Vagina (tissue), 2 donors: ENCODE results near the gene PLD1.

Source experiments
- POLR2A ChIP-seq, 2 donors: fragments of 450-650 bp; IDR thresholded peaks; one replicate each; pipeline ENCODE4 v1.6.1; 2017; ENCODE audit warnings: antibody characterized with exemption in 2 of 2, mild to moderate bottlenecking in 2 of 2, moderate library complexity in 2 of 2
- TF ChIP-seq, protein P1 (sequence below), 3 experiments: fragments of 450-650 bp in 2 of 3; fragments of 200-600 bp in 1 of 3; sonication (generic) in 1 of 3; IDR thresholded peaks; one replicate each; pipeline ENCODE4 v1.5.1; 2017 to 2019; ENCODE audit warnings: antibody characterized with exemption in 3 of 3, mild to moderate bottlenecking in 2 of 3, moderate library complexity in 2 of 3

DNA sequence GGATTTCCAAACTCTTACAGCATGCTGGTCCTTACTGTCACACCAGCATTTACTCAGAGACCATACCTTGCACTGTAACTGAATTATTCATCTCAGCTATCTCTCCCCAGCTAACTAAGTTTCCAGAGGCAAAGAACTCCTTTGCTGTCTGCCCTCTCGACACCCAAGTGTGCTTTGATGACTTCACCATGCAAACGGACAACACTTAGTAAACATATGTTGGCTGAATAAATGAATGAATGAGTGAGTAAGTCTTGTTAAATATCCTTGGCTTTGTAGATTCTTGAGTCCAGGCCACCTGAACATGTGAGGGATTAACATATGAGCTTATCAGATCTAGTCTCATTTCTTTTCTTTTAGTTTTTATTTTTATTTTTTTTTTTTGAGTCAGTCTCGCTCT is 138.2 kb downstream of the PLD1 start:
- TF ChIP-seq, protein P1, sequence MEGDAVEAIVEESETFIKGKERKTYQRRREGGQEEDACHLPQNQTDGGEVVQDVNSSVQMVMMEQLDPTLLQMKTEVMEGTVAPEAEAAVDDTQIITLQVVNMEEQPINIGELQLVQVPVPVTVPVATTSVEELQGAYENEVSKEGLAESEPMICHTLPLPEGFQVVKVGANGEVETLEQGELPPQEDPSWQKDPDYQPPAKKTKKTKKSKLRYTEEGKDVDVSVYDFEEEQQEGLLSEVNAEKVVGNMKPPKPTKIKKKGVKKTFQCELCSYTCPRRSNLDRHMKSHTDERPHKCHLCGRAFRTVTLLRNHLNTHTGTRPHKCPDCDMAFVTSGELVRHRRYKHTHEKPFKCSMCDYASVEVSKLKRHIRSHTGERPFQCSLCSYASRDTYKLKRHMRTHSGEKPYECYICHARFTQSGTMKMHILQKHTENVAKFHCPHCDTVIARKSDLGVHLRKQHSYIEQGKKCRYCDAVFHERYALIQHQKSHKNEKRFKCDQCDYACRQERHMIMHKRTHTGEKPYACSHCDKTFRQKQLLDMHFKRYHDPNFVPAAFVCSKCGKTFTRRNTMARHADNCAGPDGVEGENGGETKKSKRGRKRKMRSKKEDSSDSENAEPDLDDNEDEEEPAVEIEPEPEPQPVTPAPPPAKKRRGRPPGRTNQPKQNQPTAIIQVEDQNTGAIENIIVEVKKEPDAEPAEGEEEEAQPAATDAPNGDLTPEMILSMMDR (IDR thresholded peaks at IDR 0.05): no peak
- TF ChIP-seq POLR2A (IDR thresholded peaks at IDR 0.05): no peak
